ENCODE data around the gene MANF.
"Not testable (repeated sequence)": the region's sequence is repeated elsewhere in the genome, so short reads cannot be mapped to it uniquely, and the experiment has no call there.

MANF gene

DNA sequence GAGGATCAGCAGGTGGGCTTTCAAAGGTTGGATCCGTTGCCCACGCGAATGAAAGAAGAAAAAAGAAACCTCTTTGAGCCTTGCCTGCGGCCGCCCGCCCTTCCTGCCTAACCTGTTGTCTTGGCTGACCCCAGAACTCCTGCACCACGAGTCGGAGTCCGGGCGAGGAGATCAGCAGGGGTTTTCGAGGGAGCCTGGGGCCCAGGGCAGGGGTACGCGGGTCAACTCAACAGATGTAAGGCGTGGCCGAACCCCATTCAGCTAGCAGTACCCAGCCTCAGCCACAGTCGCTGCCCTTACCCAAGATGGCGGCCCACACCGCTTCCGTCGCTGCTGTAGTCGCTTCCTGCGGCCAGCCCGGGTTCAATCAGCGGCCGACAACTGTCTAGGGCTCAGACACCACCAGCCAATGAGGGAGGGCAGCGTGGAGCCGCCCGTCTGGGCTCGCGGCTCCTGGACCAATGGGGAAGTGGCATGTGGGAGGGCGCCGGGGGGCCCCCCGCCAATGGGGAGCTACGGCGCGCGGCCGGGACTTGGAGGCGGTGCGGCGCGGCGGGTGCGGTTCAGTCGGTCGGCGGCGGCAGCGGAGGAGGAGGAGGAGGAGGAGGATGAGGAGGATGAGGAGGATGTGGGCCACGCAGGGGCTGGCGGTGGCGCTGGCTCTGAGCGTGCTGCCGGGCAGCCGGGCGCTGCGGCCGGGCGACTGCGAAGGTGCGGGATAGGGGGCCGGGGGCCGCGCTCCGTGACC is at the start of gene MANF:
Gene MANF (plus strand): TSS at position 566 of the 748 bp plus-strand sequence. CDS start 52 bp downstream, at position 618.
- DNase-seq = peak; percentile 99

- no peak for DNase-seq
Measured at GRCh38 chr3:51336261-51336660, 48.8 kb upstream of the MANF start.

DNA sequence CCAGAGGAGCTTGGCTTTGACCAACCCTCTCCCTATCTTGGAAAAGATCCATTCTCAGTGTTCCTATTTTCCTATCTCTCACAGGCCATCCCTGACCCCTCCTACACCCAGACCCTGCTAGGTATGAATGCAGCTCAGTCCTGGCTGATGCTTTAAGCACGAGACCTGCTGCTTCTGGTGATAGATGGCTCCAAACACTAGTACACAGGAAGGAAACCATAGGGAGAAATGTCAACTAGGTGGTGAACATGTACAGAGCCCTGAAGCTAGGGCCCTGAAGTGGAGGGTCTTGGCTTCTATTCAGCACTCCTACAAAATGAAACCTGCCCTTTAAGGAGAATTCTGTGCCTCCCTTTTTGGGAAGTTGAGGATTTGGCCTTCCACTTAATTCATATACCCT is 47.4 kb upstream of the MANF start:
- DNase-seq = no peak

GRCh38 chr3:51338632-51339031 is 46.5 kb upstream of the MANF start:
- DNase-seq = no peak

DNA sequence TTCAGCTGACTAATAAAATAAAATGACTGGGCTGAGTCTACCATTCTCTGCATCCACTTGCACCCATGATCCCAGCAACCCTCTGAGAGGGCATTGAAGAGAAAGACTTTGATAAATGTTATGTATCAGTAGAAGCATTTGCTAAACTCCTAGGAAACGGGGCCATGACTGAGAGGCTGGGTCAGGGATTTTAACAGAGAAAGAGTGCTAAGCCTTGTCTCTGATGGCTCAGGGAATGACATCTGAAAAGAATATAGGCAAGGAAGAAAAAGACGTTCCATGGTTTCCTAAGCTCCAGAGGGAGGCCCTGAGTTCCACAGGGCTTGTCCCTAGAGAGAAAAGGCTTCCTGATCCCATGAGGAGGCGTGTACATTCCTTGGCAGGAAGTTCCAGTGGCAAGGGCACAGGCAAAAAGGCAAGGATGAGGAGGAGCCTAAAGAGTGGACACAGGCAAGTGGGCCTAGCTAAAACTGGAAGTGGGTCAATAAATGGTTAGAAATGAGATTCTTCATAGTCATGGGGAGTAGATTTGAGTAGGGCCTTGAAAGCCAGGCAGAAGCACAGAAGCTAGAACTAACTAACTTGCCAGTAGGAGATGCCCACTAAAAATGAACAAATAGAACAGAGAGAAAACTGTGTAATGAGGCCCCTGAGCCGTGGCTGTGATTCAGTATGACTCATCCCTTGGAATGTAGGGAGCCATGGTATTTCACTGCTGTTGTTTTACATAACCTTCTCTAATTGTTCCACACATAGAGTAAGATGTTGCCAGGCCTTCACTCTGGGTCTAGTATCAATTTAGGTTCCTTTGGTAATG is 44.9 kb upstream of the MANF start:
- DNase-seq = peak; percentile 87

DNA sequence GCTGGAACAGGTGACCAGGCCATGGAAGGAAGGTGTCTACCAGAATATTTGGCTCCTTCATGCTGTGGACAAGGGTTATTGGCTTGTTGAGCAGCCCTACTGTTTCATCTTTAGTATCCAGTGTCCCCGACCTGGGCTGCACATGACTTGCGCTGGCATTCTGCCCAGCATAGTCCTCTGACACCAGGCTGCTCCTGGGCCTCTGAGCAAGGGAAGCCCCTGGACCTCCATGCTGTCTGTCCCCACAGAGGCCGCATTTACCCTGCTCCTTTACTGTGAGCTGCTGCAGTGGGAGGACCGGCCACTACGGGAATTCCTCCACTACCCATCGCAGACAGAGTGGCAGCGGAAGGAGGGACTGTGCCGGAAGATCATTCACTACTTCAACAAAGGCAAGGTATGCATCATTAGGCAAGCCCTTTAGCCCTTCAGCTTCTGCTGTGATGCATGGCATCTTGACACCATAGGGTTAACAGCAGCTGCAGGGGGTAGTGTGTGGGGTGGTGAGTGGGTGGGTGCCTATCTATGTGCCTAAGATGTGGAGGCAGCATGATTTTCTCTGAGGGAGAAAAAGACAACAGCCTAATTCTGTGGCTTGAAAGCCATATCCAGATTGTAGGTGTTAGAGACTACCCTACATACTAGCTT is 44.0 kb upstream of the MANF start:
- no peak for DNase-seq

- DNase-seq = peak; percentile 56
Measured at GRCh38 chr3:51343918-51344687, 41.0 kb upstream of the MANF start.

DNA sequence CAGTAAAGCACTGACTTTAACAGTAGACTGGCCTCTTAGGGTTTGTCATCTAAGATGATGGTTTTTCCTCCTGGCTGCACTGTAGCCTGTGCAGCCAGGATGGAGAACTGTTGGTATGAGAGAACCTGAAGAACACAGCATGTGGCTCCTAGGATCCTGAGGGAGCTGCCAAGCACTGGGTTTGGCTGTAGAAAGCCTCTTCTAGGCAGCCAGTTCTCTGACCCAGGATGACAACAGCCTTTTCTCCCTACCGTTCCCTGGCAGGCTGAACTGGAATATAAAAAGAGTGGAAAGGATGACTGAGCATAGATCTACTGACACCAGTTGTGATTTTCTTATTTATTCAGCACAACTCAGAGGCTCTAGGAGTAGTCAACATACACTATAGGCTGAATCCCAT is 34.3 kb upstream of the MANF start:
- no peak for DNase-seq

DNA sequence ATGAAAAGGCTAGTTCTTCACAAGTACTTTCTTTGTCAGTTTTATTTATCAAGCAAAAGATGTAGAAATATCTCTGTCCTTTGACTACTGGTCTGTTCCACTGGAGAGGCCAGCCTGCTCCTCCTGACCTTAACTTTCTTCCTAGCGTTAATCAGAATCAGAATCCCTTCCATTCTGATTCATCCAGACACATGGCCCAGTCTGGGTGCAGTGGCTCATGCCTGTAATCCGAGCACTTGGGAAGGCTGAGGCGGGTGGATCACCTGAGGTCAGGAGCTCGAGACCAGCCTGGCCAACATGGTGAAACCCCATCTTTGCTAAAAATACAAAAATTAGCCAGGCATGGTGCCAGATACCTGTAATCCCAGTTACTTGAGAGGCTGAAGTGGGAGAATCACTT is 32.0 kb upstream of the MANF start:
- DNase-seq = no peak

- DNase-seq = no peak
Measured at GRCh38 chr3:51353691-51354090, 31.4 kb upstream of the MANF start.

DNA sequence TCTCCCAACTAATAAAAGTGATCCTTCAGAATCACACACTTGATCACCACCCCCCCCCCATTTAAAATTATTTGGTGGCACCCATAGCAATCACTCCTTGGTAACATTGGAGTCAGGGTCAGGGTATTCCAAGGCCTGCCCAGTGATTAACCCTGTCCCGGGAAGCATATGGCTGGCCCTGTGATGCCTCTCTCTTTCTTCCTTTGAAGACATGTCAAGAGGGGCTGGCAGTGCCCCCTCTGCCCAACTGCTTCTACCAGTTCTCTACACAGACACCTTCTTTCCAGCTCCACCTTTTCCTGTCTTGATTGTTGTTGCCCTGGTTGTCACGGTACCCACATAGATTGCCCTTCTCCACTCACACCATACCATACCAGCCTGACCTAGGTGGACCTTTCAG is 30.9 kb upstream of the MANF start:
- DNase-seq = no peak

DNA sequence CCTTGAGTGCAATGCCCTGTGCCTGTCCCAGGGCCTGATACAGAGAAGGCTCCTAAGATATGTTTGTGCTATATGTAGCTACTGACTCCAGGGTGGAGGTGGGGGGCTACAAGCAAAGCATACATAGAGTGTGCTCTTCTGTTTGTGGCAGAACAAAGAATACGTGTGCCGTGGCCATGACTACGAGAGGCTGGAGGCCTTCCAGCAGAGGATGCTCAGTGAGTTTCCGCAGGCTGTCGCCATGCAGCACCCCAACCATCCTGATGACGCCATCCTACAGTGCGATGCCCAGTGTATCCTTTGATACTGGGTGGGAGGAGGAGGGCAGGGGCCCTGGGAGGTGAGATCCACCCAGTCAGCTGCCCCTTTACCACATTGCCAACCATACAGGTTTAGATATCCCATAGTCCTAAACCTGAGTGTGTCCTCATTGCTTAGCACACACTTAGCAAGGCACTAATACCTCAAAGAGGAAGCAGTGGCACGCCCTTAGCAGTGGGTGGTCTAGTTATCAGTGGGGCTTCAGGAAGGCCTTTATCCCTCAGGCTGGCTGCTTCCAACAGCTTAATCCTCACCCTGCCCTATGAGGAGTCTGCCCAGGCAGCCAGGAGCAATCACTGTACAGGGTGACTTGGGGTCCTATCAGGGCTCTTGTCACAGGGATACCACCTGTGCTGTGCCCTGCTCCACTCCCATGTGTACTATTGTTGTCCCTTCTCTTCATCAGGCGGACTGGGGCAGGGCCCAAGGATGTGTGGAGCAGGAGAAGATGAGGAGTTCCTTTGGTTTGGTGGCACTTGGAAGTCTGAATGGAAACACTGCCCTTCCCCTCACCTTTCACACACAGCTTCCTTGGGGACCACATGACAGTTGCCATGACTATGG is 30.1 kb upstream of the MANF start:
- no peak for DNase-seq

DNA sequence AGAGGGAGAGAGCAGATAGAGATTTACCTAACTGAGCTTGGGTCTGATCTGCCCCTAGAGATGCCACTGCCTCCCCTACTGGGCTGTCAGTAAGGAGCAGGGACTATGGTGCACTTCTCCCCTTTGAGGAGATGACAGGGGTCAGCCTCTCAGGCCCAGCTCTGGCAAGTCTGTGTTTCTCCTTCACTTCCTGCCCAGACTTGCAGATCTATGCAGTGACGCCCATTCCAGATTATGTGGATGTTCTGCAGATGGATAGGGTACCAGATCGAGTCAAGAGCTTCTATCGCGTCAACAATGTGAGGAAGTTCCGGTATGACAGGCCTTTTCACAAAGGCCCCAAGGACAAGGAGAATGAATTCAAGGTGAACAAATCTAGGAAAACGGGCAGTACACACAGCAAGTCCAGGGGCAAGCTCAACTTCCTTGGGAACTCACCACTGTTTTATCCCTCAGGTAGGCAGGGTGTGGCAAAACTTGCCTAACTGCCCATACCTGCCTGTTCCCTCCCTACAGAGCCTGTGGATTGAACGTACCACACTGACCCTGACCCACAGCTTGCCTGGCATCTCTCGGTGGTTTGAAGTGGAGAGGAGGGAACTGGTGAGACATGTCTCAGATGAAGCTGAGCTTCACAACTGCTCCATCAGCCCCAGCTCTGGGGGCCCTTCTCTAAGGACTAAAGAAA is 29.1 kb upstream of the MANF start:
- DNase-seq = no peak

- no peak for DNase-seq
Measured at GRCh38 chr3:51357856-51358255, 27.2 kb upstream of the MANF start.

GRCh38 chr3:51358981-51359380 is 26.1 kb upstream of the MANF start:
- DNase-seq = no peak

- DNase-seq = no peak
Measured at GRCh38 chr3:51360806-51361205, 24.3 kb upstream of the MANF start.

DNA sequence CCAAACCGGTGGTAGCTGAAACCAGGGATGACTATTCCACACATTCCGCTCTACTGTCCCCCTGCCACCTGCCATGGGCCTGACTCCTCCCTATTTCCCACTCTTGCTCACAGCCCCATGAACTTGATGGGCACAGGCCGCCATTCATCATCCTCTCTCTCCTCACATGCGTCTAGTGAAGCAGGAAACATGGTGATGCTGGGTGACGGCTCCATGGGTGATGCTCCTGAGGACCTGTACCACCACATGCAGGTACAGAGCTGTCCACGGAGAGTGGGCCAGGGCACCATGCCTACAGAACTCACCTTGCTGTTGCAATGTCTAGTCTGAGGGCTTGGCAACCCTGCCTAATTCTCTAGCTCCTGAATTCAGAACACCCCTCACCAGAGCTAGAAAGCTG is 23.3 kb upstream of the MANF start:
- no peak for DNase-seq

DNA sequence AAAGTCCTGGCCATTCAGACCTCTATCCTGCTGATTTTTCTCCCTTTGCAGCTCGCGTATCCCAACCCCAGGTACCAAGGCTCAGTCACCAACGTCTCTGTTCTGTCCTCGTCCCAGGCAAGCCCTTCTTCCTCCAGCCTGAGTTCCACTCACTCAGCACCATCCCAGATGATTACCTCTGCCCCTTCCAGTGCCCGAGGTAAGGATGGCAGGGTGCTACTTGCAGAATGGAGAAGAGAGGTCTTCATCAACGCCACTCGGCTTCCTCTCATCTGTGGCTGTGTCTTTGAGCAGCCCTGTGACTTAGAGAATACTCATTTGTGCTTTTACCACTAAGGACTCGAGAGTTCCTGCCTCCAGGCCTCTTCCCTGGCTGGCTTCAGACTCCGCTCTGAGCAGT is 22.6 kb upstream of the MANF start:
- DNase-seq = no peak

- not testable (repeated sequence) for DNase-seq
Measured at GRCh38 chr3:51368276-51368675, 16.8 kb upstream of the MANF start.

DNA sequence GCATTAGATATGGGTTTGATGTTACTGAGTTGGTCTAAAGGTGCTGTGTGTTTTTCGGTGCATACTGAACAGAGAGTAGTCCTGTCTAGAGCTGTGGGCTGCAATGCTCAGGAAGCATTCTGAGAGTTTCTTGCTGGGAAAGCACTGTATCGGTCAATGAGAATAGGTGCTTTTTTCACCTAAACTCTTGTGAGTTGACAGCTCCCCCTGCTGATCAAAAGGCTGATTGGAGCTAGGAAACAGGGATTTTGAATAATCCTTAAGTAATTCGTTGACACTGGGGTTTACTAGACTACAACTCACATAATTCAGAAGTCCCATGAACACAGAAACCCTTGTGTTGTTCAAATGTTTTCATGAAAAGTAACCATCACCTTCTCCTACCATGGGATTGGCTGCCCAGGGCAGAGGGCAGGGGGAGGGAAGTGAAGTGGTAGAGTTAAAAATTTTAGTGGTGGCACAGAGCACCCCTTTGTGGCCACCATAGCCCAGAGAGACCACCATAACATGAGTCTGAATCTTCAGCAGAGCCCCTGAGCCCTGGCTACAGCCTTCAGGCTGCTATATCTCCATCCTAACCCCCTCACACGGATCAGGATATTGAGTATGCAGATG is 13.0 kb upstream of the MANF start:
- DNase-seq = peak; percentile 19
